Gastroesophageal sphincter (tissue), 3 donors: Measurements from ENCODE around the gene SUSD3.

Experiments used
- EP300 ChIP-seq: sonication (generic); formaldehyde crosslinking; IDR thresholded peaks from one replicate; pipeline ENCODE4 v1.6.1; 2017; ENCODE audit warnings: antibody characterized with exemption, mild to moderate bottlenecking
- POLR2A ChIP-seq, 2 donors: fragments of 450-650 bp; IDR thresholded peaks; one replicate each; pipeline ENCODE4 v1.6.1; 2017; ENCODE audit warnings: antibody characterized with exemption in 2 of 2, mild to moderate bottlenecking in 2 of 2, moderate library complexity in 1 of 2
- TF ChIP-seq, protein P1 (sequence below), 4 experiments: fragments of 200-600 bp in 2 of 4; fragments of 450-650 bp in 2 of 4; sonication (generic) in 1 of 4; IDR thresholded peaks; one replicate each; pipeline ENCODE4 v1.5.1; 2017 to 2019; ENCODE audit warnings: antibody characterized with exemption in 4 of 4, mild to moderate bottlenecking in 2 of 4, moderate library complexity in 2 of 4

DNA sequence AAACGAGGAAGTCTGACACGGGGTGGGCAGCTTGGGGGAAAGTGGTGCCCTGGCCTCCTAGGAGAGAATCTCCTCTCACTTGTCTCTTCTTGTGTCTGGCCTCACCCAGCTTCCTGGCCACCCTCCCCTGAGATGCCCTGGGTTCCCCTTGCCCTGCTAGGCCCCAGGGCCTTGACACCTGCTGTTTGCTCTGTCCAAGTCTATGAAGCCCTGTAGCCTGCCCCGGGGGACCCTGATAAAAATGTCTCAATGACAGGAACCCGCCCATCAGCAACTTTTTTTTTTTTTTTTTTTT is 35.0 kb upstream of the SUSD3 start:
- TF ChIP-seq, protein P1, sequence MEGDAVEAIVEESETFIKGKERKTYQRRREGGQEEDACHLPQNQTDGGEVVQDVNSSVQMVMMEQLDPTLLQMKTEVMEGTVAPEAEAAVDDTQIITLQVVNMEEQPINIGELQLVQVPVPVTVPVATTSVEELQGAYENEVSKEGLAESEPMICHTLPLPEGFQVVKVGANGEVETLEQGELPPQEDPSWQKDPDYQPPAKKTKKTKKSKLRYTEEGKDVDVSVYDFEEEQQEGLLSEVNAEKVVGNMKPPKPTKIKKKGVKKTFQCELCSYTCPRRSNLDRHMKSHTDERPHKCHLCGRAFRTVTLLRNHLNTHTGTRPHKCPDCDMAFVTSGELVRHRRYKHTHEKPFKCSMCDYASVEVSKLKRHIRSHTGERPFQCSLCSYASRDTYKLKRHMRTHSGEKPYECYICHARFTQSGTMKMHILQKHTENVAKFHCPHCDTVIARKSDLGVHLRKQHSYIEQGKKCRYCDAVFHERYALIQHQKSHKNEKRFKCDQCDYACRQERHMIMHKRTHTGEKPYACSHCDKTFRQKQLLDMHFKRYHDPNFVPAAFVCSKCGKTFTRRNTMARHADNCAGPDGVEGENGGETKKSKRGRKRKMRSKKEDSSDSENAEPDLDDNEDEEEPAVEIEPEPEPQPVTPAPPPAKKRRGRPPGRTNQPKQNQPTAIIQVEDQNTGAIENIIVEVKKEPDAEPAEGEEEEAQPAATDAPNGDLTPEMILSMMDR (IDR thresholded peaks at IDR 0.05): no peak
- TF ChIP-seq EP300 (no peak), POLR2A (IDR thresholded peaks at IDR 0.05) (no peak)
